Natural killer cell treated with Interleukin-12 subunit alpha and Interleukin-12 subunit beta and Interleukin-15 and Interleukin-18, amount 100 ng/mL, for 72 hours (primary cell): ENCODE results near the gene CNBD2. TPM values are rescaled to one million over a fixed set of nuclear protein-coding genes. Genes with fewer than 3 reads are reported as not detected.
"Not testable (repeated sequence)": the region's sequence is repeated elsewhere in the genome, so short reads cannot be mapped to it uniquely, and the experiment has no call there.

Experiments
- ATAC-seq, 2 donors: fragments of 150-1000 bp; cut with Tn5 transposase in 1 of 2; sonication (Bioruptor Pico), chemical (Tn5 transposase) in 1 of 2; 2 replicates each; pipeline ENCODE4 v1.10.0; 2021
- DNase-seq: peaks from one replicate; pipeline ENCODE4 v3.0.0; 2022; ENCODE audit warnings: low spot score
- H3K27ac Mint-ChIP-seq, 2 donors: 1 replicate in 1 of 2; 2 replicates in 1 of 2; pipeline ENCODE4 v1.8.0; 2022; ENCODE audit warnings: mixed read lengths in 2 of 2, mild to moderate bottlenecking in 1 of 2, moderate library complexity in 1 of 2
- H3K27me3 Mint-ChIP-seq, 2 donors: 1 replicate in 1 of 2; 2 replicates in 1 of 2; pipeline ENCODE4 v1.8.0; 2022; ENCODE audit warnings: mixed read lengths in 2 of 2
- H3K36me3 Mint-ChIP-seq: one replicate; pipeline ENCODE4 v1.8.0; 2022; ENCODE audit warnings: mixed read lengths
- H3K4me1 Mint-ChIP-seq, 2 donors: 1 replicate in 1 of 2; 2 replicates in 1 of 2; pipeline ENCODE4 v1.8.0; 2022; ENCODE audit warnings: low read depth in 2 of 2, mixed read lengths in 2 of 2, mild to moderate bottlenecking in 1 of 2
- H3K4me3 Mint-ChIP-seq: one replicate; pipeline ENCODE4 v1.8.0; 2022; ENCODE audit warnings: mixed read lengths
- H3K9me3 Mint-ChIP-seq: 2 replicates; pipeline ENCODE4 v1.8.0; 2022; ENCODE audit warnings: mixed read lengths
- total RNA-seq, 2 donors: library from RNA; stranded (reverse); gene quantifications; one replicate each; pipeline ENCODE4 v1.2.3, GENCODE V29; 2022

The CNBD2 gene
- 1 to 10 TPM; 4.8 to 6.8 TPM for total RNA-seq

DNA sequence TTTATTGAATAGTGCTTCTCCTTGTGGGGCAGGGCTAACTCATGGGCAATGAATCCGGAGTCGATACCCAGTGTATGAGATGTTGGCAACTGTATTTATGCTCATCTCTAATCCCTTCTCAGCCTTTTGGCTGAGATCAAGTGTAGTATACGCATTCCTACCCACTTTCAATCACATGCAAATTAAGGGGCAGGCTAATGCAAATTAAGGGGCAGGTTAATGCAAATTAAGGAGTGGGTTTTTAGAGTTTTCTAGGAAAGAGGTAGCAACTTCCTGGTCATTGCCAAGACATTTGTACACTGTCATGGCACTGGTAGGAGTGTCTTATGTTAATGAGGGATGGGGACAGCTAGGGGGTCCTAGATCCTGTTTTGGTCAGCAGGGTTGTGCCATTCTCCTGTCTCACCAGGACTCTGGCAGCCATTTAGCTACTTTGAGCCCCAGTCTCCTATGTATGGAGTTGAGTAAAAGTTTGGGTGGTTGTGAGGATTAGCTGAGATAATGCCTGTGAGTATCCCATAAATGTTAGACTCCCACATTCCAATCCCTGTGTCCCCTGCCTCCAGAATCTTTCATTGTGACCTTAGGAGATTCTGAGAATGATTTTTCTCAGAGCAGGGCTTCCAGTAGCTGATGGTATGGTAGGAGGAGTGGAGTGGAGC is at the start of gene CNBD2:
Gene CNBD2, plus strand, starts transcription at position 612 of the 662 bp plus-strand sequence. CDS start 173 bp downstream, outside the sequence.
- ATAC-seq (no peak), DNase-seq (no peak)
- Mint-ChIP-seq H3K4me3 (no peak within 1 kb of the TSS), H3K9me3 (no peaks in the 10 kb centered on the region), H3K27ac (no peak within 1 kb of the TSS), H3K27me3 (peaks cover 0 to 6% of the 10 kb centered on the region in 2 donors), H3K4me1 (no peaks in the 10 kb centered on the region), H3K36me3 (no peaks in the 10 kb centered on the region)

GRCh38 chr20:35920523-35920922 is 47.9 kb upstream of the CNBD2 start:
- Mint-ChIP-seq H3K36me3 (no peaks in the 10 kb centered on the region), H3K27me3 (no peaks in the 10 kb centered on the region)
- no peak for ATAC-seq

DNA sequence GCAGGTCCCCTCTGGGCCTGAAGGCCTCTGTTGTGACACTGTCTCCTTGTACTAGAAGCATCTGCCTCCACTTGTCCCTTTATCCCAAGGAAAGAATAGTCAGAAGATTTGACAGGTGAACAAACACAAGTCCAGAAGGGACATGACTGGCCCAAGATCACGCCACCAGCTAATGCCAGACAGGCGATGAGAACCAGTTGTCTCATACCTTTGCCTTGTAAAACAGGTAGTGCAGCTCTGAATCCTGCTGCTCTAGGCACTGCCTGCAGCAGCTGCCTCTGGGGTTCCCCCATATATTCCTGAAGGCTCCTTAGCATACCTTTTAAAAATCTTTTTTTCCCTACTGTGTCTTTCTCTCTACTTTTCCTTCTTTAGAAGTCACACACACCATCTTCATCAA is 39.1 kb upstream of the CNBD2 start:
- Mint-ChIP-seq H3K27ac (no peak overlapping the region), H3K27me3 (no peaks in the 10 kb centered on the region), H3K36me3 (peaks cover 20% of the 10 kb centered on the region), H3K4me1 (peaks cover 6 to 10% of the 10 kb centered on the region in 2 donors), H3K9me3 (no peaks in the 10 kb centered on the region), H3K4me3 (no peak overlapping the region)
- no peak for ATAC-seq
- no peak for DNase-seq

More at GRCh38 chr20:35920523-35920922, 47.9 kb upstream of the CNBD2 start:
- no peak overlapping the region for H3K27ac Mint-ChIP-seq
- H3K4me1 Mint-ChIP-seq = peaks cover 0 to 2% of the 10 kb centered on the region in 2 donors
- no peak overlapping the region for H3K4me3 Mint-ChIP-seq
- H3K9me3 Mint-ChIP-seq = no peaks in the 10 kb centered on the region
- no peak for DNase-seq

DNA sequence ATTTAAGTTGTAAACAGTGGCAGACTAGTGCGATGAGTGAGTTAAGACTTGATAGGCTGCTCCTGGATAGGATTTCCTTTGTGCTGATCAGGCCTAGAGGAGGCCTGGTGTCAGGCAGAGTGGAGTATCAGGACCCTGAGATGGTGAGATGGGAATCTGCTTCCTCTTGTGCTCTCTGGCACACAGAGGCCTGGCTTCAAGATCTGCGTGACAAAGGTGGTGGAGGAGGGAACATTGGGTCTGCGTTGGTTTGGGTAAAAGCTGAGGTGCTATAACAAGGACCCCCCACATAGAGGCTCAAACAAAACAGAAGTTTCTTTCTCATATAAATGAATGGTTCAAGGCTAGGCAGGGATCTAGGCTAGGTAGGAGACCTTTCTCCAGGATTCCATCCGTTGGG is 34.3 kb upstream of the CNBD2 start:
- DNase-seq (no peak), ATAC-seq (no peak)
- no peaks in the 10 kb centered on the region for H3K9me3 Mint-ChIP-seq
- H3K4me3 Mint-ChIP-seq = no peak overlapping the region
- peaks cover 20% of the 10 kb centered on the region for H3K36me3 Mint-ChIP-seq
- peaks cover 10% of the 10 kb centered on the region in 2 donors for H3K4me1 Mint-ChIP-seq
- no peak overlapping the region for H3K27ac Mint-ChIP-seq
- H3K27me3 Mint-ChIP-seq = no peaks in the 10 kb centered on the region

GRCh38 chr20:35939264-35939663 is 29.1 kb upstream of the CNBD2 start:
- Mint-ChIP-seq H3K27me3 (no peaks in the 10 kb centered on the region), H3K36me3 (peaks cover 5% of the 10 kb centered on the region), H3K4me3 (no peak overlapping the region), H3K27ac (no peak overlapping the region), H3K4me1 (peaks cover 0 to 6% of the 10 kb centered on the region in 2 donors), H3K9me3 (no peaks in the 10 kb centered on the region)
- ATAC-seq (no peak), DNase-seq (no peak)

- Mint-ChIP-seq H3K9me3 (no peaks in the 10 kb centered on the region), H3K27ac (no peak overlapping the region), H3K36me3 (peaks cover 5% of the 10 kb centered on the region), H3K4me3 (no peak overlapping the region), H3K4me1 (peaks cover 0 to 2% of the 10 kb centered on the region in 2 donors), H3K27me3 (no peaks in the 10 kb centered on the region)
- no peak for DNase-seq
- no peak for ATAC-seq
Measured at GRCh38 chr20:35941620-35942019, 26.8 kb upstream of the CNBD2 start.

GRCh38 chr20:35942243-35942642 is 26.1 kb upstream of the CNBD2 start:
- DNase-seq = no peak
- Mint-ChIP-seq H3K27ac (no peak overlapping the region), H3K9me3 (no peaks in the 10 kb centered on the region), H3K4me1 (peaks cover 0 to 1% of the 10 kb centered on the region in 2 donors), H3K36me3 (peaks cover 5% of the 10 kb centered on the region), H3K4me3 (no peak overlapping the region), H3K27me3 (no peaks in the 10 kb centered on the region)
- no peak for ATAC-seq

DNA sequence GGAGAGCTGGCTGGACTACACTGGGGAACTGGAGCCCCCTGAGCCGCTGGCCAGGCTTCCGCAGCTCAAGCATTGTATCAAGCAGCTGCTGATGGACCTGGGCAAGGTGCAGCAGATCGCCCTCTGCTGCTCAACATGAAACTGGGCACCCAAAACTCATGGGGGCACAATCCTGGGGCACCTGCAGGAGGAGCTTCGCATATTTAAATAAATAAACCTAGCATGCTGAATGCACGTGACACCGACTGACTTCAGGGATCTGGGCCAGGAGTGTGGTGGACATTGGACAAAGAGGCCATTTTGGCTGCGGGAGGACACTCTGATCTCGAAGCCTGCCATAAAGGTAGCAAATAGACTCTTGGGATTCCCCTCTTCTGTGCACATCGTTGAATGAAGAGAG is 20.9 kb upstream of the CNBD2 start:
- no peaks in the 10 kb centered on the region for H3K36me3 Mint-ChIP-seq
- no peaks in the 10 kb centered on the region for H3K27me3 Mint-ChIP-seq
- no peak overlapping the region for H3K27ac Mint-ChIP-seq

DNA sequence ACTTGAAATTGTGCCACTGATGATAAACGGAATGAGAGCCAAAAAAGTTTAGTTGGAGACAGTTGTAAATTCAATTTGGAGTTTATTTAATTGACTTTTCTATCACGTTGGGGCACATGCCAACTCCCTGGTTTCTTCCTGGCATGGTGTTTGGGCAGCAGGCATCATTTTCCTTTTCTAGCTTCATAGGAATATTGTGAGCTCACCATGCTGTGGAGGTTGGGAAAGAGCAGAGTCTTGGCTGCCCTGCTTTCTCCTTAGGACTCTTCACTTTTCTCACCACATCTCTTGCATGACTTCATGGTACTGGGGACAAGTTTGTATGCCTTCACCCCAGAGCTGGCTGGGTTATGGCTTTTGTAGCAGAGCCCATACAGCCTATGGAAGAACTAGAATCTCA is 20.5 kb upstream of the CNBD2 start:
- H3K36me3 Mint-ChIP-seq = no peaks in the 10 kb centered on the region

More for the DNA sequence above, 20.9 kb upstream of the CNBD2 start:
- Mint-ChIP-seq H3K4me3 (no peak overlapping the region), H3K4me1 (peaks cover 5 to 9% of the 10 kb centered on the region in 2 donors), H3K9me3 (no peaks in the 10 kb centered on the region)
- peak in 1 of 2 donors; percentile 48 for ATAC-seq
- DNase-seq = no peak

GRCh38 chr20:35950093-35950492 is 18.3 kb upstream of the CNBD2 start:
- ATAC-seq (no peak), DNase-seq (no peak)
- Mint-ChIP-seq H3K36me3 (no peaks in the 10 kb centered on the region), H3K27ac (no peak overlapping the region), H3K27me3 (no peaks in the 10 kb centered on the region), H3K4me3 (no peak overlapping the region), H3K4me1 (peaks cover 12 to 14% of the 10 kb centered on the region in 2 donors), H3K9me3 (no peaks in the 10 kb centered on the region)

More for the DNA sequence above, 20.5 kb upstream of the CNBD2 start:
- DNase-seq (no peak), ATAC-seq (no peak)
- Mint-ChIP-seq H3K27ac (no peak overlapping the region), H3K9me3 (no peaks in the 10 kb centered on the region), H3K4me3 (no peak overlapping the region), H3K27me3 (no peaks in the 10 kb centered on the region), H3K4me1 (peaks cover 9 to 13% of the 10 kb centered on the region in 2 donors)

DNA sequence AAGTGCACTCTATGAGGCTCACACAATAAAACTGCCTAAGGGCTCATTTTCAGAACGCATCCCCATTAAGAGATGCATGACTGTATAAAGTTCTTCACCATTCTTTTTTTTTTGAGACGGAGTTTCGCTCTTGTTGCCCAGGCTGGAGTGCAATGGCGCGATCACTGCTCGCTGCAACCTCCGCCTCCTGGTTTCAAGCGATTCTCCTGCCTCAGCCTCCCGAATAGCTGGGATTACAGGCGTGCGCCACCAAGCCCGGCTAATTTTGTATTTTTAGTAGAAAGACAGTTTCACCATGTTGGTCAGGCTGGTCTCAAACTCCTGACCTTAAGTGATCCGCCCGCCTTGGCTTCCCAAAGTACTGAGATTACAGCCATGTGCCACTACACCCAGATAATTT is 16.3 kb upstream of the CNBD2 start:
- not testable (repeated sequence) for H3K27me3 Mint-ChIP-seq, H3K36me3 Mint-ChIP-seq, ATAC-seq, DNase-seq, H3K9me3 Mint-ChIP-seq
- Mint-ChIP-seq H3K4me3 (peak overlapping the region; percentile 97), H3K4me1 (peaks cover 12 to 19% of the 10 kb centered on the region in 2 donors), H3K27ac (peak overlapping the region; percentile 97 to 98)

DNA sequence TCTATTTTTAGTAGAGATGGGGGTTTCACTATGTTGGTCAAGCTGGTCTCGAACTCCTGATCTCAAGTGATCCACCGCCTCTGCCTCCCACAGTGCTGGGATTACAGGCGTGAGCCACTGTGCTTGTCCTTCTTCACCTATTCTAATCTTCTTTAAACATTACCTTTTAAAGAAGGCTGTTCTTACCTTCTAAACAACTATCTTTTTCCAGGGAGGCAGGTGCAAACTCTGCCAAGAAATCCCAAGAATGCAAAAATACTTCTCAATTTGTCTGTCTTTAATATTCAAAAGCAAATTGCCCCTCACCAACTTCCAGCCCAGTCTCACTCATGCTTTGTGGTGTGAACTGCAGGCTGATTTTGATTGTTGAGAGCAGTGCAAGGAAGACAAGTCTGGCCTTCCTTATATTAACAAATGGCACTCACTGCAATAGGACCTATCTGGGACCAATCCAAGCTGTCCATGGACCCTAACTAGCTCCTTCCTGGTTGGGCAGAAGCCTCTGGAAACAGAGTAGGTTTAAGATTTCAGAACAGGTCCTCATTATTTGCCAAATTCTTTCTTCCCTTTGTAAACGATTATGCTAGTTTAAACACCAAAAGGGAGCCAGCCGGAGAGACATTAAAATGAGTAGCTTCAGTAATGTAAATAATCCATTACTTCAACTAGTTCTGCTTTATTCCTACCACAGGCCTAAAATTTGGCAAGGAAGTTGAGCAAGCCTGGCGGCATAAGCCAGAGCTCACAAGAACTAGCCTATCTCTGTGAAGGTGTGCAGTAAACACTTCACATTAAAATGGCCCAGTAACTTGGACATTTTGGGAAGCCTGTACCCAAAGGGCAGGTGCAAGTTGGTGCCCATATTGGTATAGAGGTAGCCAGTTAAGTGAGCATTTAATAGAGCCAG is 15.7 kb upstream of the CNBD2 start:
- Mint-ChIP-seq H3K27ac (peak overlapping the region; percentile 97 to 98), H3K9me3 (no peaks in the 10 kb centered on the region), H3K27me3 (no peaks in the 10 kb centered on the region), H3K4me3 (peak overlapping the region; percentile 97), H3K4me1 (peaks cover 9 to 19% of the 10 kb centered on the region in 2 donors), H3K36me3 (no peaks in the 10 kb centered on the region)
- no peak for DNase-seq
- no peak for ATAC-seq

DNA sequence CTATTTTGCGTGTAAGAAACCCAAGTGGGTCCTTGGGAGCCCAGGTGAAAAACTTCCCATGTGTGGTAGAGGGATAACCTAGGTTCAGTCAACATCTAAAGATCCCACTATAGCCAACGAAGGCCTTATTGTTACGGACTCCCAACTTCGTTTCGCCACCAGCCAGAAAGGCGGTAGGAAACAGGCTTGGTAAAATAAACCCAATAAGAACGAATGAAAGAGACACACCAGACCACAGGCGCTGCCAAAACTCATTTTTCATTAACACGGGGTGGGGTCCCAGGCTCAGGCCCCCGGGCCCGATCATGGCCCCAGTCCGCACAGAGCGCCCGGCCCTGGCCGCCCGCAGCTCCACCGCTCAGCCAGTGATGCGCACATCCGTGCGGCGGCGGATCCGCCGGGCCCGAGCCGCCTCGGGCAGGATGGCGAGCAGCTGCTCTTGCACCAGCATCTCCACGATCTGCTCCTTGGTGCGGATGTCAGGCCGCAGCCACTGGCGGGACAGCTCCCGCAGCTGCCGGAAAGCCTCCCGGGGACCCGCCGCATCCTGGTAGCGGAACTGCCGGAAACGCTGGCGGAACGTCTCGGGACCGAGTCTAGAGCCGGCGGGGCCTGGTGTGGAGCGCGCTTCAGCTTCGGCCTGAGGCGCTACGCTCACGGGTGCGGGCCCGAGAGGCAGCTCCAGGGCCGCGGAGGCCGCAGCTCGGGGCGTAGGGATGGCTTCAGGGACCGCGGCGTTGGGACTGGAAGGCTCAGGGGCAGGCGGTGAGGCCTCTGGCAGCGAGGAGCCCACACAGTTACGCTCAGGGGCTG is 14.8 kb upstream of the CNBD2 start:
- Mint-ChIP-seq H3K9me3 (no peaks in the 10 kb centered on the region), H3K27ac (peak overlapping the region; percentile 97 to 98), H3K27me3 (no peaks in the 10 kb centered on the region), H3K4me3 (peak overlapping the region; percentile 97), H3K4me1 (peaks cover 9 to 19% of the 10 kb centered on the region in 2 donors), H3K36me3 (no peaks in the 10 kb centered on the region)
- ATAC-seq (peak; percentile 56 to 62), DNase-seq (peak; percentile 83)
